Erythroblast (primary cell): ENCODE measurements around the gene POP7.

Experiments
- DNase-seq, 2 experiments: peaks; one replicate each; lab custom pipeline; 2025; lab: John Stamatoyannopoulos, UW
- GATA1 ChIP-seq: IDR thresholded peaks from 2 replicates; pipeline ENCODE4 v1.6.1; 2011; ENCODE audit warnings: low read depth, mild to moderate bottlenecking, control low read depth, low read length, moderate library complexity
- POLR2A ChIP-seq: IDR thresholded peaks from 2 replicates; pipeline ENCODE4 v1.6.1; 2011; ENCODE audit warnings: mild to moderate bottlenecking, low read length

The POP7 gene

GRCh38 chr7:100675105-100675451 is 30.8 kb upstream of the POP7 start:
- DNase-seq = peak; percentile 64 to 82
- TF ChIP-seq GATA1 = no peak
- no peak for TF ChIP-seq POLR2A

GRCh38 chr7:100675581-100676350 is 30.2 kb upstream of the POP7 start:
- TF ChIP-seq GATA1 = no peak
- peak; percentile 24 for TF ChIP-seq POLR2A
- peak; percentile 88 to 89 for DNase-seq

DNA sequence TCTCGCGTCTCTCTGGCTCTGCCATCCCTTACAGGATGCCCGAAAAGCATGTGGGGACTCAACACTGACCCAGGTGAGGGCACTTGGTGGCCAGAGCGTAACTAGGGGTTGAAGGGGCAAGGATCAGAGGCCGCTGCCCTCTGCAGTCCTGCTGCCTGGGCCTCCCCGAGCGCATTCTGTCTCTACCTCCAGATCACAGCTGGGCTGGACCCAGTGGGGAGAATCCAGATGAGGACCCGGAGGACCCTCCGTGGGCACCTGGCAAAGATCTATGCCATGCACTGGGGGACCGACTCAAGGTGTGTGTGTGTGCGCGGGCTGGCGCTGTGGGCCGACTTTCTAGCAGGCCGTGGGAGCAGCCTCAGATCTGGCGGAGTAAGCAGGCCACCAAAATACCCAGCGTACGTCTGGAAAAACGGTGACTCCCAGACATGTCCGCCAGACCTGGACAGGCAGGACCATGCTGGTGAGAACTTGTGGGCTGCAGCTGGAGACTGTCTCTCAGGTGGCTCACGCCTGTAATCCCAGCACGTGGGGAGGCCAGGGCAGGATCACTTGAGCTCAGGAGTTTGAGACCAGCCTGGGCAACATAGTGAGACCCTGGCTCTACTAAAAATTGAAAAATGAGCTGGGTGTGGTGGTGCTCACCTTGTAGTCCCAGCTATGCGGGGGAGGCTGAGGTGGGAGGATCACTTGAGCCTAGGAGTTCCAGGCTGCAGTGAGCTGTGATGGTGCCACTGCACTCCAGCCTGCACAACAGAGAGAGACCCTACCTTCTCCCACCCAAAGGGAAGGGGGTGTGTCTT is 29.2 kb upstream of the POP7 start:
- TF ChIP-seq GATA1 = no peak
- TF ChIP-seq POLR2A = no peak
- no peak for DNase-seq

- TF ChIP-seq POLR2A = no peak
- no peak for TF ChIP-seq GATA1
- DNase-seq = no peak
These were observed 28.3 kb upstream of the POP7 start for GRCh38 chr7:100677308-100678267.

DNA sequence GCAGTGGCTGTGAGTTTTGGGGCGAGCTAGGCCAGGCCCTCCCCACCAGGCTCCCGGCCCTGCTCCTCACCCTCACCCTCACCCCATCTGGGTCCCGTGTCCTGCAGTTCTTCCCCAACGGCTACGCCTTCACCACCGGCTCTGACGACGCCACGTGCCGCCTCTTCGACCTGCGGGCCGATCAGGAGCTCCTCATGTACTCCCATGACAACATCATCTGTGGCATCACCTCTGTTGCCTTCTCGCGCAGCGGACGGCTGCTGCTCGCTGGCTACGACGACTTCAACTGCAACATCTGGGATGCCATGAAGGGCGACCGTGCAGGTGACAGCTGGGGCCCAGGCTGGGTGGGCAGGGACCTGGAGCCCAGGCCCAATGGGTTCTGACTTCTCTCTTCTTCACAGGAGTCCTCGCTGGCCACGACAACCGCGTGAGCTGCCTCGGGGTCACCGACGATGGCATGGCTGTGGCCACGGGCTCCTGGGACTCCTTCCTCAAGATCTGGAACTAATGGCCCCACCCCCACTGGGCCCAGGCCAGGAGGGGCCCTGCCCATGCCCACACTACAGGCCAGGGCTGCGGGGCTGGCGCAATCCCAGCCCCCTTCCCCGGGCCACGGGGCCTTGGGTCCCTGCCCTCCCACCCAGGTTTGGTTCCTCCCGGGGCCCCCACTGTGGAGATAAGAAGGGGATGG is 27.5 kb upstream of the POP7 start:
- DNase-seq = no peak
- TF ChIP-seq GATA1 (no peak), POLR2A (peak; percentile 29)

GRCh38 chr7:100679129-100679926 is 26.6 kb upstream of the POP7 start:
- no peak for DNase-seq

GRCh38 chr7:100679927-100680575 is 25.9 kb upstream of the POP7 start:
- TF ChIP-seq POLR2A = no peak
- no peak for TF ChIP-seq GATA1
- no peak for DNase-seq

More at GRCh38 chr7:100679129-100679926, 26.6 kb upstream of the POP7 start:
- no peak for TF ChIP-seq GATA1
- TF ChIP-seq POLR2A = no peak

DNA sequence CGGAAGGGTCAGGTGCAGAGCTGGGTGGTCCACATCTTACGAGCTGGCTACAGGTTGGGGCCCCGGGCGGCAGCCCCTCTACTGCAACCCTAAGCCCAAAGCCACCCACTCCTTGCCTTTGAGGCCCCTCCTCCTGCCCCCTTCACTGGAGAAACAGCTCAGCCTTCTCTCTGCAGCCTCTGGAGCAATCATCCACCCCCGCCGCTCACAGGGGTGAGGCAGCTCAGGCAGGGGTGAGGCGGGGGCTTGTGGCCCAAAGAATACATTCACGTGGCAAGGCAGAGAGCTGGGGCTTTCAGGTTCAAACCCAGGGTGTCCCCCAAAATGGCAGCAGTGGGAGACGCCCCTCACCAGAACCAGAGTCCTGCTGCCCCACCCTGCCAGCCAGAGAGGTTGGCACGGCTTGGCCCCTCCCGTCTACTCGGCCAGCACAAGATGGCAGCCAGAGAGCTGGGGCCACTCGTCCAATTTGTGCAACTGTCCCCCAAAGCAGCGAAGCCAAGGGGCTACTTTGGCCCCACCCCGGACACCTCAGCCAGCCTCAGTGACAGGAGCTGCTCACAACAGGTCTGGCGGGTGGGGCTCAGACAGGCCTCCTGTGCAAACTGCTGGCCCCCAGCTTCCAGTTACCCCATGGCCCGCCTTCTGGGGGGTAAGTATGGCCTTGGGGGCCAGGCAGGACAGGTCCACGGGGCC is 25.2 kb upstream of the POP7 start:
- no peak for DNase-seq
- TF ChIP-seq POLR2A (no peak), GATA1 (no peak)

DNA sequence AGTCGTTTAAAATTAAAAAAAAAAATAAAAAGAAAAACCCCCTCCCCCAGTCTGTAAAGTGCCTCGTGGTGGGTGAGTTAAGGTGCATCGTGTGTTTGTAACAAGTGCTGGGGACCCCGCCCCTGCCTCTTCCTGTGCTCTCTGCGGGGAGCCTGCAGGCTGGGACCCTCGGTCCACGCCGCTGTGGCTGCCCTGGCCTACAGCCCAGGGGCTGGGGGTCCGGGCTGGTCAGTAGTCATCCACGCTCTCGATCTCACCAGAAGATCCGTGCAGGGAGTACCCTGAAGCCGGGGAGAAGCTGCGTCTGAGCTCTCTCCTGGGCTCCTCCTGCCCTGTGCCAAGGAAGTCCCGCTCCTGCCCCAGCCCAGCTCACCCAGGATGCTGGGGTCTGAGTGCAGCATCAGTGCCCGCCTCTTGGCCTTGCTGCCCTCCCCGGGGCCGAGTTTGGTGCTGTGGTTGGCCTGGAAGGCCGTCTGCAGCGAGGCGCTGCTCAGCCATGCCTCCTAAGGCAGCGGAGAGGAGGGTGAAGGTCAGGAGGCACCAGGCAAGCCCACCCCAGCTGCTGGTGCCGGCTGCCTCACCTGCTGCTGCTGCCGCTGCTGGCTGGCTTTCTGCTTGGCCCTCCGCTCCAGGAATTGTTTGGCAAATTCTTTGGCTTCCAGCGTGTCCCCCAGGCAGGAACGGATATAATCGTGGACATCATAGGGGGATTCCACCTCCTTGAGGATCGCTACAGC is 24.3 kb upstream of the POP7 start:
- no peak for DNase-seq
- TF ChIP-seq POLR2A = no peak
- TF ChIP-seq GATA1 = no peak

GRCh38 chr7:100682228-100682741 is 23.6 kb upstream of the POP7 start:
- TF ChIP-seq GATA1 (no peak), POLR2A (no peak)
- DNase-seq = peak in 1 of 2 experiments; percentile 43
